Nephron (organoid): ENCODE results near the gene TNNC1.

Source experiments
- H3K27ac Mint-ChIP-seq, 3 experiments: 2 replicates each; pipeline ENCODE4 v1.8.0; 2020; ENCODE audit warnings: mixed read lengths in 3 of 3, mild to moderate bottlenecking in 2 of 3, moderate library complexity in 1 of 3
- H3K27me3 Mint-ChIP-seq: 2 replicates; pipeline ENCODE4 v1.8.0; 2021; ENCODE audit warnings: low read depth, mild to moderate bottlenecking, moderate library complexity, mixed read lengths
- H3K36me3 Mint-ChIP-seq: 2 replicates; pipeline ENCODE4 v1.8.0; 2020; ENCODE audit warnings: low read depth, mixed read lengths
- H3K4me1 Mint-ChIP-seq: 2 replicates; pipeline ENCODE4 v1.8.0; 2020; ENCODE audit warnings: mixed read lengths
- H3K4me3 Mint-ChIP-seq, 3 experiments: 2 replicates each; pipeline ENCODE4 v1.8.0; 2020; ENCODE audit warnings: mild to moderate bottlenecking in 3 of 3, mixed read lengths in 3 of 3, moderate library complexity in 2 of 3
- H3K9me3 Mint-ChIP-seq: 2 replicates; pipeline ENCODE4 v1.8.0; 2020; ENCODE audit warnings: mixed read lengths
- TF ChIP-seq, protein P1 (sequence below), 3 experiments: fragments of 200-600 bp; sonication (generic); IDR thresholded peaks; one replicate each; pipeline ENCODE4 v1.5.0; 2021; ENCODE audit warnings: antibody characterized with exemption in 3 of 3; ENCODE audit not compliant: unreplicated experiment in 3 of 3

Gene TNNC1

DNA sequence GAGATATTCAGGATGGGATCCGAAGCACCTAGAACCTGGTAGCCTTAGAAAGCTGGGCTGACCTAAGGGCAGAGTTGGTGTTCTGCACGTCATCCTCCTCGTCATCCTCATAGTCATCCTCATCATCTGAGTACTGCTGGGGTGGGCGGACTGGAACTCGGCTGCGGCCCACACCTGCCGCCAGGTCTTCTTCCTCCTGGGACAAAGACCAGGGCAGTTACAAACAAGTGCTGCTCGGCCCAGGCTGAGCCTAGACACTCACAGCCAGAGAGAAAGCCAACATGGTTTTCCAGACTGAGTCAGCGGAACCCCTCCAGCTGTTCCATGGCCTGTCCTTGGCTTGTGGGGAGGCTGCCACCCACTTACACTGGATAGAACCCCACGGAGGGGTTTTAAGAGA, 49.5 kb downstream of the TNNC1 start:
- H3K4me3 Mint-ChIP-seq: no peak overlapping the region
- H3K27me3 Mint-ChIP-seq: no peaks in the 10 kb centered on the region
- TF ChIP-seq, protein P1, sequence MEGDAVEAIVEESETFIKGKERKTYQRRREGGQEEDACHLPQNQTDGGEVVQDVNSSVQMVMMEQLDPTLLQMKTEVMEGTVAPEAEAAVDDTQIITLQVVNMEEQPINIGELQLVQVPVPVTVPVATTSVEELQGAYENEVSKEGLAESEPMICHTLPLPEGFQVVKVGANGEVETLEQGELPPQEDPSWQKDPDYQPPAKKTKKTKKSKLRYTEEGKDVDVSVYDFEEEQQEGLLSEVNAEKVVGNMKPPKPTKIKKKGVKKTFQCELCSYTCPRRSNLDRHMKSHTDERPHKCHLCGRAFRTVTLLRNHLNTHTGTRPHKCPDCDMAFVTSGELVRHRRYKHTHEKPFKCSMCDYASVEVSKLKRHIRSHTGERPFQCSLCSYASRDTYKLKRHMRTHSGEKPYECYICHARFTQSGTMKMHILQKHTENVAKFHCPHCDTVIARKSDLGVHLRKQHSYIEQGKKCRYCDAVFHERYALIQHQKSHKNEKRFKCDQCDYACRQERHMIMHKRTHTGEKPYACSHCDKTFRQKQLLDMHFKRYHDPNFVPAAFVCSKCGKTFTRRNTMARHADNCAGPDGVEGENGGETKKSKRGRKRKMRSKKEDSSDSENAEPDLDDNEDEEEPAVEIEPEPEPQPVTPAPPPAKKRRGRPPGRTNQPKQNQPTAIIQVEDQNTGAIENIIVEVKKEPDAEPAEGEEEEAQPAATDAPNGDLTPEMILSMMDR (IDR thresholded peaks at IDR 0.05; ENCODE audit: unreplicated experiment in 3 of 3): no peak
- H3K27ac Mint-ChIP-seq: no peak overlapping the region
- no peaks in the 10 kb centered on the region for H3K9me3 Mint-ChIP-seq
- peaks cover 50% of the 10 kb centered on the region for H3K36me3 Mint-ChIP-seq
- H3K4me1 Mint-ChIP-seq: peaks cover 12% of the 10 kb centered on the region

DNA sequence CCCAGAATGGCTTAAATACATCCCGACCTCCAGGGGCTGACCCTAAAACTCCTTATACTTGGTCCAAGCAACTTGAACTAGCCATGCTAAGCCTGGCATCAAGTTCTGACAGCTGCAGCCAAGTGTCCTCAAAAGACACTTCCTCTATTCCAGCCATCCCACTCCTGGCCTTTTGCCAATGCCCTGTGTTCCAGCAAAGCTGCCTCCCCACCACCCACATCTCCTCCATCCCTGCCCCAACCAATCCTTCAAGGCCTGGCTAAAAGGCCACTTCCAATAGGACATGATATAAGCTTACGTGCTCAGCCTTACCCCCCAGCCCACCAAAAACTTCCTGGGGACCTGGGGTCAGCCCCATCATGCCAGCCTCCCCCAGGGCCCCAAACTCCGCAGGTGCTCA, 49.9 kb downstream of the TNNC1 start:
- no peaks in the 10 kb centered on the region for H3K27me3 Mint-ChIP-seq
- H3K9me3 Mint-ChIP-seq: no peaks in the 10 kb centered on the region
- H3K4me3 Mint-ChIP-seq: no peak overlapping the region
- TF ChIP-seq, protein P1 (IDR thresholded peaks at IDR 0.05; ENCODE audit: unreplicated experiment in 3 of 3): no peak
- H3K27ac Mint-ChIP-seq: no peak overlapping the region
- peaks cover 50% of the 10 kb centered on the region for H3K36me3 Mint-ChIP-seq
- peaks cover 10% of the 10 kb centered on the region for H3K4me1 Mint-ChIP-seq

DNA sequence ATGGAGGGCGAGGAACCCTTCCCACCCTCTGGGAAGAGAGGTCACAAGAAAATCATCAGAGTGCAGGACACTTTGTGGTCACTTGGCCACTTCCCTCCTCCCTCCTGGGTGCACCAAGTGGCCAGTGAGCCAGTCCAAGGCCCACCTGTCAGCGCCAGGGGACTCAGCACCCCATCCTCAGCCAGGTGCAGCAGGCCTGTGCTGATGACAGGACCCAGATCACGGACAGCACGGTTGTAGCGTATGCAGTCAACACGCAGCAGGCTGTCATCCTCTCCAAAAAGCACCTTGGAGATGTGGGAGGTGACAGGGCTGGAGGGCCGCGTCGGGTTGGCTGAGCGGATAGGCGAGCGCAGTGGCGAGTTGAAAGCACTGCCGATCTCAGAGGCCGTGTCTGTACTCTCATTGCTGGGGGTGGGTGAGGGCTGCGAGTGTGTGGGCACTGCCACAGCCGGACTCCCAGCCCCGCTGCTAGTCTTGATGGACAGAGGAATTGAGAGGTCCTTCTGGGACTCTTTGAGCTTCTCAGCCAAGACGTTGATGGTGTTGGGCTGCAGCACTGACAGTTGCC, 50.5 kb downstream of the TNNC1 start:
- Mint-ChIP-seq H3K4me1 (peaks cover 4% of the 10 kb centered on the region), H3K27ac (no peak overlapping the region), H3K36me3 (peaks cover 46% of the 10 kb centered on the region), H3K4me3 (no peak overlapping the region), H3K9me3 (no peaks in the 10 kb centered on the region), H3K27me3 (no peaks in the 10 kb centered on the region)
- TF ChIP-seq, protein P1 (IDR thresholded peaks at IDR 0.05; ENCODE audit: unreplicated experiment in 3 of 3): no peak

DNA sequence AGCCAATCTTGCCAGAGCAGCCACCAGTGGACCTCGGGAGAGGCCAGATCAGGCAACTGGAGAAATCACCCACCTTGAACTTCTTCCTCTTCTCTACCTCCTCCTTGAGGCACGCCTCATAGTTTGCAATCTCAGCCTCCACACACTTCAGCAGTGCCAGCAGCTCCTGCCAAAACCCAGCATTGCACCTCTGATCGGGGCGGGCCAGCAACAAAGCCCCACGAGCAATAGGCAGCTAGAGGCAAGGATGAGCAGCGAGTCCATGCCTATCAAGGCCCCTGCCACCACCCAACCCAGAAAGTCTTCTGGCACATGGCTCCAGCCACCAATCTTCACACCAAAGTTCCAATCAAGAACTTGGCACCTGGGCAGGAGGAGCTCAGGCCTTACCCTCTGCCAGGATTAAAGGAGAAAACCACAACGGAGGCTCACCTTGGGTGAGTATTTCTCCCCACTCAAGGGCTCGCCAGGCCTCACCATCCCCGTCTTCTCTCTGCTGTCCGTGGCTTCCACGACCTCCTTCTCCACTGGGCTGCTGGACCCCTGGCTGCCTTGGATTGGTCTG, 51.1 kb downstream of the TNNC1 start:
- Mint-ChIP-seq H3K27ac (no peak overlapping the region), H3K27me3 (no peaks in the 10 kb centered on the region), H3K36me3 (peaks cover 42% of the 10 kb centered on the region), H3K9me3 (no peaks in the 10 kb centered on the region), H3K4me3 (no peak overlapping the region), H3K4me1 (no peaks in the 10 kb centered on the region)
- TF ChIP-seq, protein P1 (IDR thresholded peaks at IDR 0.05; ENCODE audit: unreplicated experiment in 3 of 3): no peak

DNA sequence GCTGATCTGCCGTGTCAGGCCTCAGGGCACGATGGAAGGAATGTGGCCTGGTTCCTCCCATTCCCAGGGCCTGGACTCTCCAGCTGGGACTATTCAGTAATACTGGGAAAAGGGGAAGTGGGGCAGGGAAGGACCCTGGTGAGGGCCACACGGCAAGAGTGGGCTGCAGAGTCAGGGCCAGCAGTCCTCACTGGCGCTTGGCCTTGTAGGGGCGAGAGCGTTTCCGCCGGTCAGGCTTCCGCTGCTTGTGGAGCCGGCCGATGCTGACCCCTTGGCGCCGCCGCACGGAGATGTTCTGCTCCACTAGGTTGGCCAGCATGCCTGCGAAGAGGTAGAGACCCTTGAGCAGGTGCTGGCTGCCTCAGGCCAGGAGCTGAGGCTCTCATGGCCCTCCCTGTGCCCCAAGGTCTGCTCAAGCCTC, 51.7 kb downstream of the TNNC1 start:
- no peaks in the 10 kb centered on the region for H3K4me1 Mint-ChIP-seq
- no peak overlapping the region for H3K4me3 Mint-ChIP-seq
- no peaks in the 10 kb centered on the region for H3K9me3 Mint-ChIP-seq

More for the DNA sequence above, 51.7 kb downstream of the TNNC1 start:
- Mint-ChIP-seq H3K36me3 (peaks cover 36% of the 10 kb centered on the region), H3K27ac (no peak overlapping the region), H3K27me3 (no peaks in the 10 kb centered on the region)
- TF ChIP-seq, protein P1 (IDR thresholded peaks at IDR 0.05; ENCODE audit: unreplicated experiment in 3 of 3): no peak
